Measurements from ENCODE around the gene PPY.

PPY gene

DNA sequence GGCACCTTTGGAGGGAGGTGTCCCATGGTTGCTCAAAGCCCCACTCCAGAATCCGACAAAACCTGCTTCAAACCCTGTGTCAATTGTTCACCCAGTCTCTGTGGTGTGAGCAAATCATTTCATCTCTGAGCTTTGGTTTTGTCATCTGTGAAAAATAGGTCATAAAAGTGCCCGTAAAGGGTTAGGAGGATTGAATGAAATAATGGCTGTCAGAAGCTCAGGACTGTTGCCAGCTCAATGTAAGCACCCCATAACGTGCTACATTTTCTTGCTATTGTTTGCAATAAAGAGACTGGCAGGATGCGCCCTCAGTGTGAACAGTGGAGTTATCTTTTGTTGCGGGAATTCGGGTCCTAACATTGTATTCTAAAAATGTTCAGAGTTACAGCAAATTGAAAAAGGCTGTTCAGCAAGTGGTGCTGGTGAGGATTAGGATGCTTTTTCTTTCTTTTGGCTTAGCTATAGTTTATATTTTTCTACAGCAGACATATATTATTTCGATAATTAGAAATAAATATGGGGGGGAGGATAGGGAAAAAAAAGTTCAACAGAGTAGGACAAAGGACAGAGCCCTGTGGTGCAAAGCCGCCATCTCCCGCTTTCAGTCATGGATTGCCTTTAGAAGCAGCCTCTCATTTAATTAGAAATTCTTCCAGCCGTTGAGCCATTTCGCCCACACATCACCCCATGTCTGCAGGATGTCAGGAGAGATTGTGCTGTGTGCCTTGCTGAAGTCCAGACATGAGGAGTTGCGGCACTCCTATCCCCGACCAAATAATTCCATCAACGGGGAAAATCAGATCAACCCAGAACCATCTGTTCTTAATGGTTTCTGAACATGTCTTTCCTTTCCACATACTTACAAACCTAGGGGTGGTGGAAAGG, 32.3 kb upstream of the PPY start:
- TF ChIP-seq CTCF (IDR thresholded peaks at IDR 0.05) = no peak

DNA sequence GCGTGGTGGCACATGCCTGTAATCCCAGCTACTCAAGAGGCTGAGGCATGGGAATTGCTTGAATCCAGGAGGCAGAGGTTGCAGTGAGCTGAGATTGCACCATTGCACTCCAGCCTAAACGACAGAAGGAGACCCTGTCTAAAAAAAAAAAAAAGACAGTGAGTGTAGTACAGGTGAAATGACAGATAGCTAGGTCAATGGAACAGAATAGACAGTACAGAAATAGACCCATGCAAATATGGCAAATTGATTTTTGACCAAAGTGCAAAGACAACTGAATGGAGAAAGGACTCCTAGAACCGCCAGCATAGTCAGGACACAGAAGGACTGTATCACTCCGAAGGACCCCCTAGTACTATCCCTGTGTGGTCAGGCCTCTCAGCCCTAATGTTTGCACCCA, 28.1 kb upstream of the PPY start:
- no peak for TF ChIP-seq CTCF (IDR thresholded peaks at IDR 0.05)

- TF ChIP-seq CTCF (IDR thresholded peaks at IDR 0.05) = no peak
These were observed 25.1 kb upstream of the PPY start for GRCh38 chr17:43967251-43967875.

DNA sequence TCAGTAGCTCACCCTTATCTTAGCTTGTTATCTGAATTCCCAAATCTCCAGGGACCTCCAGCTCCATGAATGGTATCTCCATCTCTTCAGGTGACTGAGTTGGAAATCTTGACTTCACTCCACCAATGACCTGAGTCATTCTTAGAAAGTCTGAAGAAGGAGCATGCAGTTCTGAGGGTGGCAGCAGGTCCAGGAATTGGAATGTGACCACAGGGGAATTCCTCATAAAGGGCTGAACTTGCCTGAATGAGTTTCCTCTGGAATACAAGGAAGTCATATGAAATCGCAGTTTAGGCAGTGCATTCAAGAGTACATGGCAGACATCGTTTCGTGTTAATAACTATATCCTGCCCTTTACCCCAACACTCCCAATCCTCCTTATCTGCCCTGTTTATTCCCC, 24.0 kb upstream of the PPY start:
- no peak for TF ChIP-seq CTCF (IDR thresholded peaks at IDR 0.05)

GRCh38 chr17:43962479-43962878, 20.2 kb upstream of the PPY start:
- TF ChIP-seq CTCF (IDR thresholded peaks at IDR 0.05) = no peak

GRCh38 chr17:43961954-43962353, 19.7 kb upstream of the PPY start:
- no peak for TF ChIP-seq CTCF (IDR thresholded peaks at IDR 0.05)

DNA sequence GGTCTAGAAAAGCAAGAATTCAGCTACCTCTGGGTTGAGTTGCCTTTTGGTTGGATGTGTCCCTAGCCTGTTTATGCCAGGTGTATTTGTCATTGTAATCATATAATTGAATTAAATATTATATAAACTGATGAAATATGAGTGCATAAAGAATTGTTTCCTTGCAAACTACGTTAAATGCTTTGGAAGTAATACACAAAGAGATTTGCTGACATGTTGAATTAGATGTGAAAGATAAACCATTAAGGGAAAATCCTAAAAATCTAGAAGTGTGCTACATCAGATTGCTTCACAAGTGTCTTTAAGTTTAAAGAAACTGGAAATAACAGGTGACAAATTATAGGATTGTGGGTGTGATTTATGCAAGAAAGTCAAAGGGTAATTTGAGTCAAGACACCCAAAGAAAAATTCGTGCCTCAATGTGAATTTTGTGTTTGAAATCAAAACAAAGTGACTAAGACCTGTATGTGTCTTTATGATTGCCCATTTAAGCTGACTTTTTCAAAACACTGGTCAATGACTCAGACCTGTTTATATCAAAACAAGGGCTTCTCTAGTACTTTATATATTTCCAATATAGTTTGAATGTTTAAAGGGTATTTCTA, 16.6 kb upstream of the PPY start:
- TF ChIP-seq CTCF (IDR thresholded peaks at IDR 0.05) = no peak
